IMR-90 (cell line): ENCODE results near the gene BICD1. TPM values are rescaled to one million over a fixed set of nuclear protein-coding genes. Genes with fewer than 3 reads are reported as not detected.

ENCODE experiments used
- ATAC-seq: fragments of 200-7000 bp; cut with Tn5 transposase; 2 replicates; pipeline ENCODE4 v1.9.1; 2020; ENCODE audit warnings: low read depth, mild to moderate bottlenecking, moderate library complexity
- BruUV-seq: library from RNA; stranded (reverse); fragments of 400-500 nt; replicated peaks from 2 replicates; lab custom pipeline; 2021; lab: Mats Ljungman, UMichigan
- CTCF ChIA-PET: fragments of 300-600 bp; formaldehyde crosslinking; extraction: SDS; loops from one replicate; lab custom pipeline; 2021; ENCODE audit warnings: antibody characterized with exemption; lab: Yijun Ruan, JAX
- POLR2A ChIA-PET: fragments of 300-600 bp; sonication (Branson Sonifier 250); formaldehyde crosslinking; loops from one replicate; lab custom pipeline; 2022; ENCODE audit warnings: antibody characterized with exemption; ENCODE audit not compliant: unreplicated experiment; lab: Charles Lee
- DNase-seq: peaks from one replicate; pipeline ENCODE4 v3.0.0; 2013
- H2AFZ ChIP-seq: replicated peaks from 2 replicates; pipeline ENCODE3; 2013; ENCODE audit warnings: low read length, mild to moderate bottlenecking; ENCODE audit not compliant: poor library complexity
- H2AK5ac ChIP-seq: 2 replicates; pipeline ENCODE4 v1.6.1; 2013; ENCODE audit warnings: low read depth, low read length, inconsistent platforms
- H2AK9ac ChIP-seq: replicated peaks from 2 replicates; pipeline ENCODE3; 2013; ENCODE audit warnings: mild to moderate bottlenecking, low read depth, low read length, moderate library complexity; ENCODE audit not compliant: poor library complexity
- H2BK120ac ChIP-seq: 2 replicates; pipeline ENCODE4 v1.6.1; 2013; ENCODE audit warnings: low read depth, low read length, inconsistent platforms
- H2BK15ac ChIP-seq: 3 replicates; pipeline ENCODE4 v1.6.1; 2013; ENCODE audit warnings: low read depth, low read length, inconsistent platforms
- H2BK20ac ChIP-seq: 2 replicates; pipeline ENCODE4 v1.6.1; 2013; ENCODE audit warnings: low read depth, mild to moderate bottlenecking, inconsistent platforms, low read length, moderate library complexity
- H2BK5ac ChIP-seq: 2 replicates; pipeline ENCODE4 v1.6.1; 2013; ENCODE audit warnings: mild to moderate bottlenecking, low read depth, low read length, inconsistent platforms; ENCODE audit not compliant: poor library complexity, severe bottlenecking
- H3K14ac ChIP-seq: replicated peaks from 2 replicates; pipeline ENCODE4 v1.6.1; 2013; ENCODE audit warnings: low read depth, low read length, inconsistent platforms
- H3K18ac ChIP-seq: 2 replicates; pipeline ENCODE4 v1.6.1; 2013; ENCODE audit warnings: low read depth, low read length, control low read depth
- H3K23ac ChIP-seq: 2 replicates; pipeline ENCODE4 v1.6.1; 2013; ENCODE audit warnings: low read depth, low read length, inconsistent platforms
- H3K27ac ChIP-seq: 2 replicates; pipeline ENCODE4 v1.5.1; 2013; ENCODE audit warnings: mild to moderate bottlenecking, control low read depth, low read length; ENCODE audit not compliant: insufficient read depth
- H3K27me3 ChIP-seq: 2 replicates; pipeline ENCODE4 v1.6.1; 2013; ENCODE audit warnings: low read length; ENCODE audit not compliant: control insufficient read depth, insufficient read depth
- H3K36me3 ChIP-seq: 2 replicates; pipeline ENCODE4 v1.6.1; 2013; ENCODE audit warnings: low read length, mixed read lengths; ENCODE audit not compliant: control insufficient read depth, insufficient read depth
- H3K4ac ChIP-seq: 2 replicates; pipeline ENCODE4 v1.6.1; 2013; ENCODE audit warnings: low read depth, low read length, inconsistent platforms
- H3K4me1 ChIP-seq: 2 replicates; pipeline ENCODE4 v1.6.1; 2013; ENCODE audit warnings: low read length, mixed read lengths; ENCODE audit not compliant: control insufficient read depth, insufficient read depth
- H3K4me2 ChIP-seq: 2 replicates; pipeline ENCODE4 v1.6.1; 2013; ENCODE audit warnings: low read depth, mild to moderate bottlenecking, control low read depth, low read length, moderate library complexity
- H3K4me3 ChIP-seq: 2 replicates; pipeline ENCODE4 v1.5.1; 2013; ENCODE audit warnings: low read depth, mild to moderate bottlenecking, control low read depth, low read length, moderate library complexity; ENCODE audit not compliant: insufficient read depth
- H3K56ac ChIP-seq: 2 replicates; pipeline ENCODE4 v1.6.1; 2013; ENCODE audit warnings: low read length, inconsistent platforms; ENCODE audit not compliant: insufficient read depth; ENCODE audit errors: extremely low read depth
- H3K79me1 ChIP-seq, 2 experiments: 2 replicates each; pipeline ENCODE4 v1.6.1; 2013; ENCODE audit warnings: low read length in 2 of 2, inconsistent platforms in 1 of 2, low read depth in 1 of 2
- H3K9ac ChIP-seq: 2 replicates; pipeline ENCODE4 v1.6.1; 2013; ENCODE audit warnings: low read depth, low read length, control low read depth
- H3K9me1 ChIP-seq: 2 replicates; pipeline ENCODE4 v1.6.1; 2013; ENCODE audit warnings: low read length, inconsistent platforms; ENCODE audit not compliant: insufficient read depth
- H3K9me3 ChIP-seq: 2 replicates; pipeline ENCODE4 v1.6.1; 2013; ENCODE audit warnings: low read length; ENCODE audit not compliant: control insufficient read depth, insufficient read depth
- H4K20me1 ChIP-seq: 2 replicates; pipeline ENCODE4 v1.6.1; 2013; ENCODE audit warnings: low read length, inconsistent platforms; ENCODE audit not compliant: insufficient read depth
- H4K5ac ChIP-seq: 2 replicates; pipeline ENCODE4 v1.6.1; 2013; ENCODE audit warnings: mild to moderate bottlenecking, low read depth, low read length, control low read depth
- H4K8ac ChIP-seq, 2 experiments: 2 replicates each; pipeline ENCODE4 v1.6.1; 2013; ENCODE audit warnings: low read depth in 2 of 2, low read length in 2 of 2, control low read depth in 1 of 2, inconsistent platforms in 1 of 2
- H4K91ac ChIP-seq: 2 replicates; pipeline ENCODE4 v1.6.1; 2013; ENCODE audit warnings: low read depth, low read length, inconsistent platforms; ENCODE audit not compliant: insufficient read depth
- BHLHE40 ChIP-seq: fragments of 150-350 bp; IDR thresholded peaks from 2 replicates; pipeline ENCODE4 v1.6.1; 2016; ENCODE audit warnings: mild to moderate bottlenecking, low read depth, low read length
- CEBPB ChIP-seq: IDR thresholded peaks from 2 replicates; pipeline ENCODE4 v1.6.1; 2012; ENCODE audit warnings: low read depth, low read length, improper control_type of control experiment
- CHD1 ChIP-seq: IDR thresholded peaks from 2 replicates; pipeline ENCODE4 v1.6.1; 2012; ENCODE audit warnings: low read depth, low read length, improper control_type of control experiment
- FOS ChIP-seq: fragments of 150-350 bp; IDR thresholded peaks from 2 replicates; pipeline ENCODE4 v1.6.1; 2016; ENCODE audit warnings: low read depth, low read length
- MAFK ChIP-seq: IDR thresholded peaks from 2 replicates; pipeline ENCODE4 v1.6.1; 2012; ENCODE audit warnings: low read depth, low read length, improper control_type of control experiment
- MAZ ChIP-seq: IDR thresholded peaks from 2 replicates; pipeline ENCODE4 v1.6.1; 2012; ENCODE audit warnings: low read depth, mild to moderate bottlenecking, low read length, improper control_type of control experiment, moderate library complexity, borderline replicate concordance
- MXI1 ChIP-seq: IDR thresholded peaks from 2 replicates; pipeline ENCODE4 v1.6.1; 2012; ENCODE audit warnings: low read depth, mild to moderate bottlenecking, low read length, moderate library complexity, borderline replicate concordance
- NFE2L2 ChIP-seq: fragments of 150-350 bp; IDR thresholded peaks from 2 replicates; pipeline ENCODE4 v1.6.1; 2016; ENCODE audit warnings: low read depth, mild to moderate bottlenecking, low read length
- POLR2A ChIP-seq: IDR thresholded peaks from 2 replicates; pipeline ENCODE4 v1.6.1; 2012; ENCODE audit warnings: mild to moderate bottlenecking, low read depth, low read length
- RAD21 ChIP-seq: IDR thresholded peaks from 2 replicates; pipeline ENCODE4 v1.6.1; 2012; ENCODE audit warnings: low read length, improper control_type of control experiment
- RCOR1 ChIP-seq: IDR thresholded peaks from 2 replicates; pipeline ENCODE4 v1.6.1; 2012; ENCODE audit warnings: mild to moderate bottlenecking, low read length, improper control_type of control experiment; ENCODE audit not compliant: insufficient replicate concordance
- RFX5 ChIP-seq: IDR thresholded peaks from 2 replicates; pipeline ENCODE4 v1.8.0; 2012; ENCODE audit warnings: low read depth, mild to moderate bottlenecking, low read length, moderate library complexity
- SMC3 ChIP-seq: fragments of 150-350 bp; IDR thresholded peaks from 2 replicates; pipeline ENCODE4 v1.6.1; 2016; ENCODE audit warnings: low read depth, mild to moderate bottlenecking, antibody characterized with exemption, low read length, moderate library complexity
- WGBS, 2 experiments: methylation state at CpG; one replicate each; pipeline versions ENCODE4 v1.1.5 to v1.1.7; 2013; ENCODE audit warnings: missing lambda C conversion rate in 2 of 2; ENCODE audit not compliant: insufficient read length in 1 of 2; ENCODE audit errors: extremely low coverage in 2 of 2; 5-methylcytosine and 5-hydroxymethylcytosine counted together
- dilution Hi-C: fragments of 300-500 bp; cut with HindIII; formaldehyde crosslinking; loops from one replicate; pipeline ENCODE4 v1.14.3; 2018; ENCODE audit warnings: low sequenced_read_pairs; ENCODE audit not compliant: unreplicated experiment
- in situ Hi-C: fragments of 300-500 bp; cut with MboI; formaldehyde crosslinking; loops from 3 replicates; pipeline ENCODE4 v1.14.3; 2019; ENCODE audit warnings: low sequenced_read_pairs, inconsistent platforms, mixed read lengths
- intact Hi-C: fragments of 100-400 bp; cut with micrococcal nuclease; formaldehyde crosslinking; loops from 2 replicates; pipeline ENCODE4 v1.10.0; 2022
- polyA plus RNA-seq, 3 experiments: library from polyadenylated mRNA; depleted of rRNA; stranded (reverse); fragments of >200 nt; gene quantifications; 2 replicates each; pipeline ENCODE4 v1.2.3, GENCODE V29; 2012; ENCODE audit warnings: low replicate concordance in 1 of 3
- total RNA-seq: library from RNA; depleted of rRNA; stranded (reverse); fragments of >200 nt; gene quantifications from 2 replicates; pipeline ENCODE4 v1.2.3, GENCODE V29; 2012
- TF ChIP-seq, protein P1 (sequence below): conservative IDR thresholded peaks from 2 replicates; pipeline ENCODE4 v1.5.1; 2012; ENCODE audit warnings: mild to moderate bottlenecking, low read depth, low read length, improper control_type of control experiment
- TF ChIP-seq, protein P2 (sequence below): fragments of 150-350 bp; IDR thresholded peaks from 2 replicates; pipeline ENCODE4 v1.6.1; 2016; ENCODE audit warnings: low read depth, mild to moderate bottlenecking, low read length, moderate library complexity, borderline replicate concordance
- TF ChIP-seq, protein P3 (sequence below): fragments of 150-350 bp; IDR thresholded peaks from 2 replicates; pipeline ENCODE4 v1.6.1; 2017; ENCODE audit warnings: mild to moderate bottlenecking, antibody characterized with exemption, low read length, low read depth

The BICD1 gene
- total and polyA plus RNA-seq, 2 of the 4 experiments (the other 2 are of a cell fraction), result 17.2 to 21.8 TPM

DNA sequence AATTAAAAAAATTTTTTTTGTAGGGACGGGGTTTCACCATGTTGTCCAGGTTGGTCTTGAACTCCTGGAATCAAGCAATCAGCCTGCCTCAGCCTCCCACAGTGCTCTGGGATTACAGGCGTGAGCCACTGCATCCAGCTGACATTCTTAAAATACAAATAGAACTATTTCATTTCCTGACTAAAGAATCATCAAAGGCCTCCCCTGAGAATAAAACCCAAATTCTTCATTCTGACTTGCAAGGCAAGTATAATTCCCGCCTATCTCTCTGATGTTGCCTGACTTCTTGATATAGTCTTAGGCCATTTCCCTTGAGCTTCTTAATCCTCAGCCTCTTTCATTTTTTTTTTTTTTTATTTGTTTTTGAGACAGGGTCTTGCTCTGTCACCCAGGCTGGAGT lies 4.4 kb upstream of the BICD1 start:
- Histone ChIP-seq H3K14ac (no peak overlapping the region), H3K27ac (no peak overlapping the region), H2AFZ (no peak overlapping the region), H3K9me1 (no peaks in the 10 kb centered on the region; the same call in 1 of the 2 replicates), H3K4me3 (no peak overlapping the region), H2BK120ac (no peak overlapping the region), H4K91ac (no peak overlapping the region), H2BK20ac (no peak overlapping the region), H3K4me1 (peaks cover 3% of the 10 kb centered on the region; the same call in 1 of the 2 replicates), H3K9ac (no peak overlapping the region), H3K18ac (no peak overlapping the region), H3K23ac (no peak overlapping the region), H2AK9ac (no peak overlapping the region), H4K20me1 (no peaks in the 10 kb centered on the region; the same call in 1 of the 2 replicates), H4K5ac (no peak overlapping the region), H2AK5ac (no peak overlapping the region), H3K4ac (no peak overlapping the region), H2BK15ac (no peak overlapping the region), H3K79me1 (peaks cover 0 to 3% of the 10 kb centered on the region in 2 experiments; a peak in 1 of 4 replicates), H2BK5ac (no peak overlapping the region), H3K36me3 (no peaks in the 10 kb centered on the region), H3K56ac (no peak overlapping the region), H4K8ac (no peak overlapping the region), H3K9me3 (no peaks in the 10 kb centered on the region), H3K4me2 (no peak overlapping the region), H3K27me3 (no peaks in the 10 kb centered on the region)
- intact Hi-C loops (no loop called here), in situ Hi-C loops (no loop called here), dilution Hi-C loops (no loop called here)
- WGBS, 2 experiments, result 80% methylated on average over 1 of the region's 3 CpGs; no CpG with 5 or more reads in 1 of the 2 experiments
- DNase-seq (no peak), ATAC-seq (no peak)
- no TSS peak for BruUV-seq
- TF ChIP-seq, protein P1, sequence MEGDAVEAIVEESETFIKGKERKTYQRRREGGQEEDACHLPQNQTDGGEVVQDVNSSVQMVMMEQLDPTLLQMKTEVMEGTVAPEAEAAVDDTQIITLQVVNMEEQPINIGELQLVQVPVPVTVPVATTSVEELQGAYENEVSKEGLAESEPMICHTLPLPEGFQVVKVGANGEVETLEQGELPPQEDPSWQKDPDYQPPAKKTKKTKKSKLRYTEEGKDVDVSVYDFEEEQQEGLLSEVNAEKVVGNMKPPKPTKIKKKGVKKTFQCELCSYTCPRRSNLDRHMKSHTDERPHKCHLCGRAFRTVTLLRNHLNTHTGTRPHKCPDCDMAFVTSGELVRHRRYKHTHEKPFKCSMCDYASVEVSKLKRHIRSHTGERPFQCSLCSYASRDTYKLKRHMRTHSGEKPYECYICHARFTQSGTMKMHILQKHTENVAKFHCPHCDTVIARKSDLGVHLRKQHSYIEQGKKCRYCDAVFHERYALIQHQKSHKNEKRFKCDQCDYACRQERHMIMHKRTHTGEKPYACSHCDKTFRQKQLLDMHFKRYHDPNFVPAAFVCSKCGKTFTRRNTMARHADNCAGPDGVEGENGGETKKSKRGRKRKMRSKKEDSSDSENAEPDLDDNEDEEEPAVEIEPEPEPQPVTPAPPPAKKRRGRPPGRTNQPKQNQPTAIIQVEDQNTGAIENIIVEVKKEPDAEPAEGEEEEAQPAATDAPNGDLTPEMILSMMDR, result no peak
- no peak for TF ChIP-seq MAZ
- TF ChIP-seq RCOR1, result no peak
- no peak for TF ChIP-seq FOS
- TF ChIP-seq POLR2A, result no peak
- TF ChIP-seq CHD1, result no peak
- no peak for TF ChIP-seq RFX5
- TF ChIP-seq, protein P2, sequence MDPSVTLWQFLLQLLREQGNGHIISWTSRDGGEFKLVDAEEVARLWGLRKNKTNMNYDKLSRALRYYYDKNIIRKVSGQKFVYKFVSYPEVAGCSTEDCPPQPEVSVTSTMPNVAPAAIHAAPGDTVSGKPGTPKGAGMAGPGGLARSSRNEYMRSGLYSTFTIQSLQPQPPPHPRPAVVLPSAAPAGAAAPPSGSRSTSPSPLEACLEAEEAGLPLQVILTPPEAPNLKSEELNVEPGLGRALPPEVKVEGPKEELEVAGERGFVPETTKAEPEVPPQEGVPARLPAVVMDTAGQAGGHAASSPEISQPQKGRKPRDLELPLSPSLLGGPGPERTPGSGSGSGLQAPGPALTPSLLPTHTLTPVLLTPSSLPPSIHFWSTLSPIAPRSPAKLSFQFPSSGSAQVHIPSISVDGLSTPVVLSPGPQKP, result no peak
- no peak for TF ChIP-seq MAFK
- no peak for TF ChIP-seq MXI1
- TF ChIP-seq, protein P3, sequence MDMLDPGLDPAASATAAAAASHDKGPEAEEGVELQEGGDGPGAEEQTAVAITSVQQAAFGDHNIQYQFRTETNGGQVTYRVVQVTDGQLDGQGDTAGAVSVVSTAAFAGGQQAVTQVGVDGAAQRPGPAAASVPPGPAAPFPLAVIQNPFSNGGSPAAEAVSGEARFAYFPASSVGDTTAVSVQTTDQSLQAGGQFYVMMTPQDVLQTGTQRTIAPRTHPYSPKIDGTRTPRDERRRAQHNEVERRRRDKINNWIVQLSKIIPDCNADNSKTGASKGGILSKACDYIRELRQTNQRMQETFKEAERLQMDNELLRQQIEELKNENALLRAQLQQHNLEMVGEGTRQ, result no peak
- no peak for TF ChIP-seq CEBPB
- no peak for TF ChIP-seq RAD21
- no peak for TF ChIP-seq BHLHE40
- TF ChIP-seq NFE2L2, result no peak
- no peak for TF ChIP-seq SMC3
- POLR2A ChIA-PET, result no interaction called here
- CTCF ChIA-PET, result interaction anchor here (1.5 kb wide), 1 partner anchor 41 kb away, joined by 3 read pairs; no protein-coding TSS in a partner anchor
